ENCODE data around the gene USHBP1.
A peak's percentile ranks its signal among the peaks of the same experiment; 100 is the strongest.

USHBP1 gene

GRCh38 chr19:17263712-17264640, 569 bp downstream of the USHBP1 start:
- DNase-seq (ENCODE audit: low read depth in 2 of 2): no peak

GRCh38 chr19:17262557-17262956, 2.0 kb downstream of the USHBP1 start:
- no peak for DNase-seq (ENCODE audit: low read depth in 2 of 2)

- DNase-seq (ENCODE audit: low read depth in 2 of 2): peak; percentile 78 to 79
Measured at GRCh38 chr19:17260842-17261325, 3.7 kb downstream of the USHBP1 start.

- no peak for DNase-seq (ENCODE audit: low read depth in 2 of 2)
Measured at GRCh38 chr19:17259934-17260333, 4.6 kb downstream of the USHBP1 start.

GRCh38 chr19:17259118-17259780, 5.3 kb downstream of the USHBP1 start:
- DNase-seq (ENCODE audit: low read depth in 2 of 2): no peak

- no peak for DNase-seq (ENCODE audit: low read depth in 2 of 2)
Measured at GRCh38 chr19:17256130-17256529, 8.4 kb downstream of the USHBP1 start.

- DNase-seq (ENCODE audit: low read depth in 2 of 2): no peak
Measured at GRCh38 chr19:17255150-17255621, 9.4 kb downstream of the USHBP1 start.

GRCh38 chr19:17254636-17255035, 9.9 kb downstream of the USHBP1 start:
- no peak for DNase-seq (ENCODE audit: low read depth in 2 of 2)

GRCh38 chr19:17249887-17250548, 14.5 kb downstream of the USHBP1 start:
- no peak for DNase-seq (ENCODE audit: low read depth in 2 of 2)

- no peak for DNase-seq (ENCODE audit: low read depth in 2 of 2)
Measured at GRCh38 chr19:17248011-17248776, 16.4 kb downstream of the USHBP1 start.

GRCh38 chr19:17246681-17247425, 17.7 kb downstream of the USHBP1 start:
- DNase-seq (ENCODE audit: low read depth in 2 of 2): no peak

GRCh38 chr19:17245535-17245984, 19.0 kb downstream of the USHBP1 start, which contains the start of gene NR2F6:
Gene NR2F6 (minus strand): TSS chr19:17245919. CDS start chr19:17245220, 699 bp downstream.
- DNase-seq (ENCODE audit: low read depth in 2 of 2): no peak

- no peak for DNase-seq (ENCODE audit: low read depth in 2 of 2)
Measured at GRCh38 chr19:17244618-17245534, 19.7 kb downstream of the USHBP1 start.

GRCh38 chr19:17243830-17244617, 20.5 kb downstream of the USHBP1 start:
- DNase-seq (ENCODE audit: low read depth in 2 of 2): no peak

GRCh38 chr19:17243211-17243829, 21.2 kb downstream of the USHBP1 start:
- no peak for DNase-seq (ENCODE audit: low read depth in 2 of 2)

- no peak for DNase-seq (ENCODE audit: low read depth in 2 of 2)
Measured at GRCh38 chr19:17242431-17243208, 21.9 kb downstream of the USHBP1 start.

- no peak for DNase-seq (ENCODE audit: low read depth in 2 of 2)
Measured at GRCh38 chr19:17240826-17241399, 23.6 kb downstream of the USHBP1 start.
